Measurements from ENCODE around the gene BCDIN3D.

GRCh38 chr12:49872781-49873181 lies 29.9 kb upstream of the BCDIN3D start:
- TF ChIP-seq CTCF (IDR thresholded peaks at IDR 0.05) = no peak
- TF ChIP-seq POLR2A (IDR thresholded peaks at IDR 0.05) = no peak
- no peak for TF ChIP-seq POLR2AphosphoS5 (IDR thresholded peaks at IDR 0.05)

All from sigmoid colon (tissue), 4 donors.